Coronary artery (tissue), 2 donors: ENCODE measurements around the gene NUDT14.

Source experiments
- DNase-seq: peaks from one replicate; pipeline ENCODE4 v3.0.0-alpha.2; 2017; ENCODE audit warnings: low spot score
- H3K27ac ChIP-seq, 2 donors: fragments of 200-600 bp; sonication (generic); one replicate each; pipeline ENCODE4 v1.5.1; 2016 to 2019
- H3K4me3 ChIP-seq: fragments of 200-600 bp; sonication (generic); 2 replicates; pipeline ENCODE4 v1.5.1; 2016; ENCODE audit warnings: mild to moderate bottlenecking, moderate library complexity
- CTCF ChIP-seq: fragments of 200-600 bp; sonication (generic); IDR thresholded peaks from one replicate; pipeline ENCODE4 v1.5.1; 2019; ENCODE audit warnings: antibody characterized with exemption

The NUDT14 gene

DNA sequence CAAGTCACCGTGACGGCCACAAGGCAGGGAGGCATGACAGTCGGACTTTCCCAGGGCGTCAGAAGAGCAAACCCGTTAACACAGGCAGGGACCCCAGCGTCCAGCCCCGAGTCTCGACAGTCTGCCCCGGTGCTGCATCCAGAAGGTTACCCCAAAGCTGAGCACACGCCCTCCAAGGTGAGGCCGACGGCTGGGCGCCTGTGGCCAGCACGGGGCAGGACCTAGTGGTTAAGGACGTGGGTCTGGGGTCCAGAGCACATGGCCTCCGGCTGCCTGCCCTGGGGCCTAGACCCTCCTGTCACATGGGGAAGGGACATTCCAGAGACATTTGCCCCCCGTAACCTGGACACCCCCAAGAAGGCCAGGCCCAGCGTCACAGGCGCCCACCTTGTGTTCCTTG, 37.5 kb upstream of the NUDT14 start:
- DNase-seq: no peak
- Histone ChIP-seq H3K4me3 (no peak overlapping the region), H3K27ac (no peak overlapping the region)
- no peak for TF ChIP-seq CTCF

DNA sequence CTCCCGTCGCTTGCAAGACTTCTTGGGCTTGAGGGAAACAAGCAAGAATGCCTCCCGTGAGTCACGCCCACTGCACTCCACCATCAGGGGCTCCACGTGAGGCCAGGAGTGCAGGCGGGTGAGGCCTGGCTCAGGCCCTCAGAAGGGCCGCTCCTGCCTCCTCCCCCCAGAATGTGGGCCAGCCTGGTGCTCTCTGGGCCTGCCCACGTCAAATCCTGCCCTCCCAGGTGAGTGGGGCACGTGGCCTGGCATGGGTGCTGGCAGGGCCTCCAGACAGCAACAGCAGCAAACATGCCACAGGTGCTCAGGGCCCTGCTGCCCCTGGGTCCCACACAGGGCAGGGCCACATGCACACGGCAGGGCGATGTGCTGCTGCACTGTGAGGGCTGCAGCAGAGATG, 36.7 kb upstream of the NUDT14 start:
- DNase-seq: no peak
- no peak overlapping the region for H3K27ac ChIP-seq

GRCh38 chr14:105216490-105217247, 35.6 kb upstream of the NUDT14 start:
- no peak for DNase-seq
- H3K4me3 ChIP-seq: no peak overlapping the region
- no peak for TF ChIP-seq CTCF
- no peak overlapping the region for H3K27ac ChIP-seq

More for the DNA sequence above, 36.7 kb upstream of the NUDT14 start:
- H3K4me3 ChIP-seq: no peak overlapping the region
- TF ChIP-seq CTCF: no peak

GRCh38 chr14:105215602-105216001, 34.5 kb upstream of the NUDT14 start:
- no peak for DNase-seq
- Histone ChIP-seq H3K4me3 (no peak overlapping the region), H3K27ac (no peak overlapping the region)
- no peak for TF ChIP-seq CTCF

DNA sequence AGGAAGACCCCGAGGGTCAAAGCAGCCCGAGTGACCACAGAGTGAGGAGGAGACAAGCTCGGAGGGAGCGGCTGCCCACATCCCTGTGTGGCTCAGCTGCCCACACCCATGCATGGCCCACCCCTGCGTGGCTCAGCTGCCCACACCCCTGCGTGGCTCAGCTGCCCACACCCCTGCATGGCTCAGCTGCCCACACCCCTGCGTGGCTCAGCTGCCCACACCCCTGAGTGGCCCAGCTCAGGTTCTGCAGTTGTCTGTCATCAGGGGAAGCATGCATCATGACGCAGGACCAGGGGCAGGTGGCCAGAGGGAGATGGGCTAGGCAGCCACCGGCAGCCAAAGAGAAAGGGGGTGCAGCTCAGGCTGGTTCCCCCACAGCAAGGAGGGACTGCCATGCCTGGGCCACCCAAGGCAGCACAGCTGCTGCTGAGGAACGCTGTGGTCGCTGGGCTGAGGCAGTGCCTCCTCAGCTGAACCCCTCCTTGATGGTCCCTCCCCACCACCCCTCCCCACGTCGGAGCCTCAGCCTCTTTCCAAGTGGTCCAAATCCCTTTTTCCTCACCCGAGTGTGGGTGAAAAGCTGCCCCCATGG, 33.3 kb upstream of the NUDT14 start:
- no peak for TF ChIP-seq CTCF
- no peak overlapping the region for H3K4me3 ChIP-seq
- H3K27ac ChIP-seq: no peak overlapping the region
- no peak for DNase-seq

DNA sequence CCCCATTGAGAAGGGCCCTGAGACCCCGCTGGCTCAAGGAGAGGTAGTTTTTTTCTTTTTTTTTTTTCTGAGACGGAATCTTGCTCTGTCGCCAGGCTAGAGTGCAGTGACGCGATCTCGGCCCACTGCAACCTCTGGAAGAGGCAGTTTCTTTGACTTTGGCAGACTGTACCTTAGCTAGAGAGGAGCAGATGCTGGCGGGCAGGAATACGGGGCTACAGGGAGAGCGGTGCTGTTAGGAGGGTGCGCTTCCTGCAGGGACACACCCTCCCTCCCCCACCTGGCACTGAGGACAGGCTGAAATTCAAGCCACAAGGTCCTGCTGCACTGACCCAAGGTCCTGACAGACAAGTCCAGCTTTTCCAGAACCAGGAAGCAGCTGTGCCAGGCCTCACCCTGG, 32.2 kb upstream of the NUDT14 start:
- Histone ChIP-seq H3K27ac (no peak overlapping the region), H3K4me3 (no peak overlapping the region)
- no peak for TF ChIP-seq CTCF
- DNase-seq: no peak
